Testis (tissue), 2 donors: ENCODE results near the gene TMEM238.

Source experiments
- CTCF ChIP-seq, 3 experiments: fragments of 450-650 bp in 2 of 3; fragments of 200-600 bp in 1 of 3; sonication (generic) in 1 of 3; IDR thresholded peaks; one replicate each; pipeline ENCODE4 v1.5.1; 2016 to 2019; ENCODE audit warnings: antibody characterized with exemption in 3 of 3, mild to moderate bottlenecking in 2 of 3, moderate library complexity in 1 of 3
- POLR2A ChIP-seq: fragments of 450-650 bp; IDR thresholded peaks from one replicate; pipeline ENCODE4 v1.6.1; 2017; ENCODE audit warnings: antibody characterized with exemption, mild to moderate bottlenecking, moderate library complexity

- TF ChIP-seq POLR2A (no peak), CTCF (IDR thresholded peaks at IDR 0.05) (no peak)
Observed at GRCh38 chr19:55346725-55347441, 37.2 kb downstream of the TMEM238 start.
